ENCODE results near the gene PRRT1. TPM values are rescaled to one million over a fixed set of nuclear protein-coding genes. Genes with fewer than 3 reads are reported as not detected.

Gene PRRT1
- total RNA-seq, 1 donor = under 0.01 TPM

DNA sequence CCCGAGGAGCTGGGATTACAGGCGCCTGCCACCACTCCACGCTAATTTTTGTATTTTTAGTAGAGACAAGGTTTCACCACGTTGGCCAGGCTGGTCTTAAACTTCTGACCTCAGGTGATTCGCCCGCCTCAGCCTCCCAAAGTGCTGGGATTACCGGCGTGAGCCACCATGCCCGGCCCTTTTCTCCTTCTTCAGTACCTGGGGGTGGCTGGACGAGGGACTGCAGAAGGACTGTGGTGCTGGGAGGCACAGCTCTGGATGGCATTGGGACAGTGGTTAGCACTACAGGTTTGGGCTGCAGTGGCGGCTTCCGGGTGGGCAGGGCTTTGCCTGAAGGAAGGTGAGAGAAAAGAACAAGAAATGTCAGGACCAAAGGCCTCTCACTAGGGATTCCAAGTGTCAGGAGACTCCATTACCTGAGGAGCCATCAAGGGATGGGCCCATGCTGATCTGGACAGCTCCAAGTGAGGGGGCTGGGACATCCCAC is 31.1 kb downstream of the PRRT1 start:
- Histone ChIP-seq H3K9me3 (ENCODE audit: low read depth, low read length) (no peaks in the 10 kb centered on the region), H3K36me3 (ENCODE audit: insufficient read depth, low read length) (peaks cover 60% of the 10 kb centered on the region), H3K4me3 (ENCODE audit: insufficient read depth, low read length) (no peak overlapping the region), H2AFZ (ENCODE audit: low read length) (no peak overlapping the region), H3K27me3 (ENCODE audit: insufficient read depth, low read length) (no peaks in the 10 kb centered on the region), H3K27ac (ENCODE audit: low read depth, low read length) (no peak overlapping the region), H4K20me1 (ENCODE audit: insufficient read depth, low read length) (no peaks in the 10 kb centered on the region), H3K4me2 (ENCODE audit: insufficient read depth, low read length) (no peak overlapping the region), H3K4me1 (ENCODE audit: insufficient read depth, low read length) (peaks cover 6% of the 10 kb centered on the region), H3K79me2 (ENCODE audit: insufficient read depth, low read length) (peaks cover 8% of the 10 kb centered on the region)
- no peak for DNase-seq (ENCODE audit: insufficient read length, low spot score, missing footprints)
- TF ChIP-seq, protein P1, sequence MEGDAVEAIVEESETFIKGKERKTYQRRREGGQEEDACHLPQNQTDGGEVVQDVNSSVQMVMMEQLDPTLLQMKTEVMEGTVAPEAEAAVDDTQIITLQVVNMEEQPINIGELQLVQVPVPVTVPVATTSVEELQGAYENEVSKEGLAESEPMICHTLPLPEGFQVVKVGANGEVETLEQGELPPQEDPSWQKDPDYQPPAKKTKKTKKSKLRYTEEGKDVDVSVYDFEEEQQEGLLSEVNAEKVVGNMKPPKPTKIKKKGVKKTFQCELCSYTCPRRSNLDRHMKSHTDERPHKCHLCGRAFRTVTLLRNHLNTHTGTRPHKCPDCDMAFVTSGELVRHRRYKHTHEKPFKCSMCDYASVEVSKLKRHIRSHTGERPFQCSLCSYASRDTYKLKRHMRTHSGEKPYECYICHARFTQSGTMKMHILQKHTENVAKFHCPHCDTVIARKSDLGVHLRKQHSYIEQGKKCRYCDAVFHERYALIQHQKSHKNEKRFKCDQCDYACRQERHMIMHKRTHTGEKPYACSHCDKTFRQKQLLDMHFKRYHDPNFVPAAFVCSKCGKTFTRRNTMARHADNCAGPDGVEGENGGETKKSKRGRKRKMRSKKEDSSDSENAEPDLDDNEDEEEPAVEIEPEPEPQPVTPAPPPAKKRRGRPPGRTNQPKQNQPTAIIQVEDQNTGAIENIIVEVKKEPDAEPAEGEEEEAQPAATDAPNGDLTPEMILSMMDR (IDR thresholded peaks at IDR 0.05; ENCODE audit: extremely low read depth, low read depth, low read length) = no peak

GRCh38 chr6:32118782-32119628 is 32.7 kb downstream of the PRRT1 start:
- H3K9me3 ChIP-seq (ENCODE audit: low read depth, low read length) = no peaks in the 10 kb centered on the region
- peaks cover 21% of the 10 kb centered on the region for H3K4me1 ChIP-seq (ENCODE audit: insufficient read depth, low read length)
- no peak overlapping the region for H3K27ac ChIP-seq (ENCODE audit: low read depth, low read length)
- H3K27me3 ChIP-seq (ENCODE audit: insufficient read depth, low read length) = no peaks in the 10 kb centered on the region
- H2AFZ ChIP-seq (ENCODE audit: low read length) = peak overlapping the region; percentile 64
- TF ChIP-seq, protein P1 (IDR thresholded peaks at IDR 0.05; ENCODE audit: extremely low read depth, low read depth, low read length) = peak; percentile 94
- H3K4me3 ChIP-seq (ENCODE audit: insufficient read depth, low read length) = no peak overlapping the region
- peak; percentile 96 for DNase-seq (ENCODE audit: insufficient read length, low spot score, missing footprints)
- H3K79me2 ChIP-seq (ENCODE audit: insufficient read depth, low read length) = peaks cover 5% of the 10 kb centered on the region
- peaks cover 56% of the 10 kb centered on the region for H3K36me3 ChIP-seq (ENCODE audit: insufficient read depth, low read length)
- H3K4me2 ChIP-seq (ENCODE audit: insufficient read depth, low read length) = peak overlapping the region; percentile 48
- no peaks in the 10 kb centered on the region for H4K20me1 ChIP-seq (ENCODE audit: insufficient read depth, low read length)

GRCh38 chr6:32117461-32117860 is 34.3 kb downstream of the PRRT1 start:
- no peaks in the 10 kb centered on the region for H3K9me3 ChIP-seq (ENCODE audit: low read depth, low read length)
- H3K4me1 ChIP-seq (ENCODE audit: insufficient read depth, low read length) = peaks cover 31% of the 10 kb centered on the region
- H3K4me3 ChIP-seq (ENCODE audit: insufficient read depth, low read length) = no peak overlapping the region
- no peaks in the 10 kb centered on the region for H3K79me2 ChIP-seq (ENCODE audit: insufficient read depth, low read length)
- no peaks in the 10 kb centered on the region for H3K27me3 ChIP-seq (ENCODE audit: insufficient read depth, low read length)
- no peak for DNase-seq (ENCODE audit: insufficient read length, low spot score, missing footprints)
- H3K27ac ChIP-seq (ENCODE audit: low read depth, low read length) = no peak overlapping the region
- no peaks in the 10 kb centered on the region for H4K20me1 ChIP-seq (ENCODE audit: insufficient read depth, low read length)
- TF ChIP-seq, protein P1 (IDR thresholded peaks at IDR 0.05; ENCODE audit: extremely low read depth, low read depth, low read length) = no peak
- no peak overlapping the region for H2AFZ ChIP-seq (ENCODE audit: low read length)
- no peak overlapping the region for H3K4me2 ChIP-seq (ENCODE audit: insufficient read depth, low read length)
- peaks cover 43% of the 10 kb centered on the region for H3K36me3 ChIP-seq (ENCODE audit: insufficient read depth, low read length)

DNA sequence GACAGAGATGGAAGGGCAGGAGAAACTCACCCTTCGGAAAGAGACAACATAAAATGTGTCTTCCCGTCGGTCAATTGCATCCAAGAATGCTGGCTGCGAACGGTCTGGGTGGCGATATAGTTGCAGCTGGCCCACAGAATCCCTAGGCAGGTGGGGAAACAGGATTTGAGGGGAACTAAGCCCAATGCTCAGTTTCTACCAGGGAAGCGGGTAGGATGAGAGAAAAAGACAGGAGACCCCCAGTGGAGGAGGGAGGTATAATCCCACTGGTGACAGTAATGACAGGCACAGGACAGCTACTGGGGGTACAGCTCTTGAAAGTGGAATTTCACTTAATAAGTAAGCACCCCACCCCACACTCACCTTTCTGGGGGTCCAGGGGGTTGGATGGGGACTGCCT is 35.1 kb downstream of the PRRT1 start:
- Histone ChIP-seq H3K9me3 (ENCODE audit: low read depth, low read length) (no peaks in the 10 kb centered on the region), H3K4me3 (ENCODE audit: insufficient read depth, low read length) (no peak overlapping the region), H3K4me1 (ENCODE audit: insufficient read depth, low read length) (peaks cover 31% of the 10 kb centered on the region), H3K27me3 (ENCODE audit: insufficient read depth, low read length) (no peaks in the 10 kb centered on the region), H4K20me1 (ENCODE audit: insufficient read depth, low read length) (no peaks in the 10 kb centered on the region), H2AFZ (ENCODE audit: low read length) (no peak overlapping the region), H3K27ac (ENCODE audit: low read depth, low read length) (no peak overlapping the region), H3K4me2 (ENCODE audit: insufficient read depth, low read length) (no peak overlapping the region), H3K36me3 (ENCODE audit: insufficient read depth, low read length) (peaks cover 36% of the 10 kb centered on the region), H3K79me2 (ENCODE audit: insufficient read depth, low read length) (no peaks in the 10 kb centered on the region)
- DNase-seq (ENCODE audit: insufficient read length, low spot score, missing footprints) = no peak
- TF ChIP-seq, protein P1 (IDR thresholded peaks at IDR 0.05; ENCODE audit: extremely low read depth, low read depth, low read length) = peak; percentile 43
